GM18858 (cell line): ENCODE results near the gene PACC1.
"Not testable (repeated sequence)": the region's sequence is repeated elsewhere in the genome, so short reads cannot be mapped to it uniquely, and the experiment has no call there.

Source experiments
- ATAC-seq: cut with Tn5 transposase; IDR thresholded peaks from one replicate; pipeline ENCODE4 v1.9.1; 2021; ENCODE audit not compliant: unreplicated experiment

PACC1 gene

GRCh38 chr1:212341090-212341489 is 73.6 kb downstream of the PACC1 start:
- no peak for ATAC-seq

DNA sequence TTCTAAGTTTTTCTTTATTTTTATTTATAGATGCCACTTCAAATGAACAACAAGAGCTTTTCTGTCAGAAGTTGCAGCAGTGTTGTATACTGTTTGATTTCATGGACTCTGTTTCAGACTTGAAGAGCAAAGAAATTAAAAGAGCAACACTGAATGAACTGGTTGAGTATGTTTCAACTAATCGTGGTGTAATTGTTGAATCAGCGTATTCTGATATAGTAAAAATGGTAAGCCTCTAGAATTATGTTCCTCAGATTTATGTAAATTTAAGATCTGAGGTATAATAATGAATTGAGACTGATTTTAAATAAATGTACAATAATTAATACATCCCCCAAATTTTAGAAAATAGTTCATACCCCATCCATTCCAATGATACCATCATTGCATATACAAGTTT is 85.6 kb downstream of the PACC1 start:
- no peak for ATAC-seq

- no peak for ATAC-seq
Measured at GRCh38 chr1:212328248-212328647, 86.4 kb downstream of the PACC1 start.

- no peak for ATAC-seq
Measured at GRCh38 chr1:212326541-212326940, 88.1 kb downstream of the PACC1 start.

- ATAC-seq: no peak
Measured at GRCh38 chr1:212323066-212323465, 91.6 kb downstream of the PACC1 start.

DNA sequence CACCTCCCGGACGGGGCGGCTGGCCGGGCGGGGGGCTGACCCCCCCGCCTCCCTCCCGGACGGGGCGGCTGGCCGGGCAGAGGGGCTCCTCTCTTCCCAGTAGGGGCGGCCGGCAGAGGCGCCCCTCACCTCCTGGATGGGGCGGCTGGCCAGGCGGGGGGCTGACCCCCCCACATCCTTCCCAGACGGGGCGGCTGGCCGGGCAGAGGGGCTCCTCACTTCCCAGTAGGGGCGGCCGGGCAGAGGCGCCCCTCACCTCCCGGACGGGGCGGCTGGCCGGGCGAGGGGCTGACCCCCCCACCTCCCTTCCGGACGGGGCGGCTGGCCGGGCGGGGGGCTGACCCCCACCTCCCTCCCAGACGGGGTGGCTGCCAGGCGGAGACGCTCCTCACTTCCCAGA is 93.7 kb downstream of the PACC1 start:
- ATAC-seq: not testable (repeated sequence)

- no peak for ATAC-seq
Measured at GRCh38 chr1:212317916-212318315, 96.8 kb downstream of the PACC1 start.

DNA sequence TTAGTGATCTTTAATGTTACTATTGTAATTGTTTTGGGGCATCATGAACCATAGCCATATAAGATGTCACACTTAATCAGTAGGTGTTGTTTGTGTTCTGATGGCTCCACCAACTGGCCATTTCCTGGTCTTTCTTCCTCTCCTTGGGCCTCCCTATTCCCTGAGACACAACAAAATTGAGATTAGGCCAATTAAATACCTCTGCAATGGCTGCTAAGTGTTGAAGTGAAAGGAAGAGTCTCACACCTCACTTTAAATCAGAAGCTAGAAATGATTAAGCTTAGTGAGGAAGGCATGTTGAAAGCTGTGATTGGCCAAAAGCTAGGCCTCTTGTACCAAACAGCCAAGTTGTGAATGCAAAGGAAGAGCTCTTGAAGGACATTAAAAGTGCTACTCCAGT is 98.8 kb downstream of the PACC1 start:
- ATAC-seq: no peak

DNA sequence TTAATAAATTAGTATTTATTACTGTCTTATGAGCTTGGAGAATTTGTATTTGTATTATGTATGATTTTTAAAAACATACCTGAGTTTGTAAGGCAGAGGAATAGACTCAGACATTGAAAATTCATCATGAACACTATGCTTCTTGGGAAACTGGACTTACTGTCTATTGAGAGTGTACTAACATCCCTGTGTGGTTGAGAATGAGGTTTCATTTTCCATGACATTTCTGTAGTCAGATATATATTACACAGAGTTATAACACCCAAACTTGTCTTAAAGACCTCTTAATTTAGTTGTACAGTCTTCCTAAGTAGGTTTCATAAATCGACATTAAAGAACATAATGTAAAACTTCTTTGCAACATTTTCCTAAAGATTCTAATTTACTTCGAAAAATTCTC is 99.5 kb downstream of the PACC1 start:
- no peak for ATAC-seq
